HG03139 (cell line): ENCODE results near the gene DGLUCY.

Source experiments
- ATAC-seq: cut with Tn5 transposase; IDR thresholded peaks from one replicate; pipeline ENCODE4 v1.9.1; 2021; ENCODE audit not compliant: unreplicated experiment

The DGLUCY gene

DNA sequence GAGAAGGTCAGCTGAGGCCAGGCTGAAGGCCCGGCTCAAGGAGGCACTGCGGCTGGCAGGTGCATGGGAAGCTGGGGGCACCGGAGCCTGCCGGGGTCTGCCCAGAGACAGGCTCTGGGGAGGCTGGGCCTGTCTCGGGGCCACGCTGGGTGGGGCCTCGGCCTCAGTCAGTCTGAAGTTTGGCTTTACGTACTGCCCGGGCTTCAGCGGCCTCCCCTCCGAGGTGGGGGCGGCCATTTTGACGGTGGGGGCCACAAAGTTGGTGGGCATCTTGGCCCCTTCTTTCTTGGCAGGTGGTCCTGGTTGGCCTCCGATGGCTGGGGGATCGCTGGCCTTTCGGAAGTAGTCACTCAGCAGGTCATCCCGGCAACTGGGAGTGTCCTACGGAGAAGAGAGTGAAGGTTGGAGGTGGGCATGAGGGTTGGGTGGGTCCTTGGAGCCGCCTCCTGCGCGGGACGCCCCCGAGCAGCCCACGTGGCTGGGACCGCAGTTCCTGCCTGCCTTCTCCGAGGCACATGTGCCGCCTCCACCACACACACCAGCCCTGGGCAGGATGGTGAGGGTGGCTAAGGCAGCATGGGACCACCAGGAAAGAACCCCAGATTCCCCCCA is 159.5 kb downstream of the DGLUCY start:
- ATAC-seq = no peak

DNA sequence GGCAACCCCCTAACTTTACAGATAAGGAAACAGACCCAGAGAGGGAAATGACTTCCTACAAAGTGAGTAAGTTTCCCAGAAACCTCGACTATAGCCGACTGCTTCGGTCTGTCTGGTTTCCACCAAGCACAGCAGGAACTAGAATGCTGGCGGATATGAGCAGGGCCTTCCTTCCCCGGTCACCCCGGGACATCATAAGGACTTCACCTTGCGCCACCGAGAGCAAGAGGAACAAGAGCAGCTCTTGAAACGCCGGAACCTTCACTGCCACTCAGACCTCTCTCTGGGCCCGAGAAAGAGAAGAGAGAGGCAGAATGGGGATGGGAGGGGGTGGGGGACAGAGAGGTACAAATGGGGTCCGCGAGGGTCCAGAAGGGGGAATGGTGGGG is 160.0 kb downstream of the DGLUCY start:
- ATAC-seq = no peak

DNA sequence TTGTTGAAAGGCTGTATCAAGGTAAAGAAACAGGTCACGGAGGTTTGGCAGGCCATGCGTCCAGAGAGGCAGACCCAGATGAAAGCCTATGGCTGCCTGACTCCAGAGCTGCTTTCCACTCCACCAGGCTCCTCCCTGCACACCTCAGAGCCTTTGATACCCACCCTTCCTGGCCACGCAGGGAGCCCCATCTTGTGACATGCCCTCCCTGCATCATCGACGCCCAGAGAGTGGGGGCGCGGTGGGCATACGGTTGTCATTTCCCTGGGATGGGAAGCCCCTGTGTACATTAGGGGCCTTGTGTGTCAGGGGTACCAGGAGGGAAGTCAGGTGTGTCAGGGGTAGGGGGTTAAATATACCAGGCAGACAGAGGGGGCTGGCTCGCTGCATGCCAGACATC is 160.9 kb downstream of the DGLUCY start:
- ATAC-seq = no peak
